HL-60 (cell line): ENCODE data around the gene KHSRP.

Source experiments
- POLR2AphosphoS5 ChIP-seq: IDR thresholded peaks from 2 replicates; pipeline ENCODE4 v1.6.1; 2012; ENCODE audit warnings: low read depth
- SPI1 ChIP-seq: IDR thresholded peaks from 2 replicates; pipeline ENCODE4 v1.6.1; 2012; ENCODE audit warnings: low read depth, mild to moderate bottlenecking, borderline replicate concordance
- TF ChIP-seq, protein P1 (sequence below): IDR thresholded peaks from one replicate; pipeline ENCODE4 v1.5.1; 2011; ENCODE audit warnings: low read length, control low read depth, inconsistent platforms; ENCODE audit not compliant: insufficient read depth

DNA sequence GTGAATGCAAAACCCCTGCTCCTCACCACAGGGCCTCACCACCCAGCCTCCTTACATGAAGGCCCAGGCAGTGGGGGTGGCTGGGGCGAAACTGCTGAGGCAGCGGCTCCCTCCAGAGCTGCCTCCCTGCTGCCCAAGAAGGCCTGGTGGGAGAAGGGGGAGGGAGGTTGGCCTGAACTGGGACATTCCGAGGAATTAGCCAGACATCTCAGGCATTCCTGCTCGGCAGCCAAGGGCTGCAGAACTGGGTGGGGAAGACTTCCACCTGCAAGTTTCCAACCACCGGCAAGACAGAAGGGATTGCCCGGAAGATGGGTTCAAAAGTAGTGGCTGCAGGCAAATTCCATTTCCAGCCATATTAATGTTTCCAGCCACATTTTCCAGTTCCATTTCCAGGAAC, 46.6 kb downstream of the KHSRP start:
- TF ChIP-seq POLR2AphosphoS5, result 0 out of 2 replicates have a peak, but pooled peaks have one; percentile 1
- TF ChIP-seq, protein P1, sequence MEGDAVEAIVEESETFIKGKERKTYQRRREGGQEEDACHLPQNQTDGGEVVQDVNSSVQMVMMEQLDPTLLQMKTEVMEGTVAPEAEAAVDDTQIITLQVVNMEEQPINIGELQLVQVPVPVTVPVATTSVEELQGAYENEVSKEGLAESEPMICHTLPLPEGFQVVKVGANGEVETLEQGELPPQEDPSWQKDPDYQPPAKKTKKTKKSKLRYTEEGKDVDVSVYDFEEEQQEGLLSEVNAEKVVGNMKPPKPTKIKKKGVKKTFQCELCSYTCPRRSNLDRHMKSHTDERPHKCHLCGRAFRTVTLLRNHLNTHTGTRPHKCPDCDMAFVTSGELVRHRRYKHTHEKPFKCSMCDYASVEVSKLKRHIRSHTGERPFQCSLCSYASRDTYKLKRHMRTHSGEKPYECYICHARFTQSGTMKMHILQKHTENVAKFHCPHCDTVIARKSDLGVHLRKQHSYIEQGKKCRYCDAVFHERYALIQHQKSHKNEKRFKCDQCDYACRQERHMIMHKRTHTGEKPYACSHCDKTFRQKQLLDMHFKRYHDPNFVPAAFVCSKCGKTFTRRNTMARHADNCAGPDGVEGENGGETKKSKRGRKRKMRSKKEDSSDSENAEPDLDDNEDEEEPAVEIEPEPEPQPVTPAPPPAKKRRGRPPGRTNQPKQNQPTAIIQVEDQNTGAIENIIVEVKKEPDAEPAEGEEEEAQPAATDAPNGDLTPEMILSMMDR, result no peak
- TF ChIP-seq SPI1, result no peak
